HuH-7.5 (cell line): ENCODE measurements around the gene SART3.
A peak's percentile ranks its signal among the peaks of the same experiment; 100 is the strongest.
"Not testable (repeated sequence)": the region's sequence is repeated elsewhere in the genome, so short reads cannot be mapped to it uniquely, and the experiment has no call there.

ENCODE experiments used
- DNase-seq: peaks from one replicate; pipeline ENCODE4 v3.0.0; 2011; ENCODE audit warnings: low spot score

The SART3 gene

DNA sequence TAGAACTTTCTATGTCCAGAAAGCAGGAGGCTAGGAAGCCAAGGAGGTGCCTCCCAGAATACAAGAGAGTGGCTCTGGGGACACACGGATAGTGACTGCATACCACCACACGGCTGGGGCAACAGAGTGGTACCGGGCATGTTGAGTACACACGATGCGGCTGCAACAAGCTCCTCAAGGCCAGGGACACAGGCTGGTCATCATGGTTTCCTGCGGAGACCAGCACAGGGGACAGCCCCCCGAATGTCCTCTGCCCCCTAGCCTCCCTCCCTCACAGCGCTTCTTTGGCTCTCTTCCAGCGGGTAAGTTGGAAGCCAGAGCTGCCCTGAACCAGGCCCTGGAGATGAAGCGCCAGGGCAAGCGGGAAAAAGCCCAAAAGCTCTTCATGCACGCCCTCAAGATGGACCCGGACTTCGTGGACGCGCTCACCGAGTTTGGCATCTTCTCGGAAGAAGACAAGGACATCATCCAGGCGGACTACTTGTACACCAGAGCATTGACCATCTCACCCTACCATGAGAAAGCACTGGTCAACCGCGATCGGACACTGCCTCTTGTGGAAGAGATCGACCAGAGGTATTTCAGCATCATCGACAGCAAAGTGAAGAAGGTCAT is 42.8 kb downstream of the SART3 start:
- no peak for DNase-seq

- no peak for DNase-seq
These were observed 43.5 kb downstream of the SART3 start for GRCh38 chr12:108517288-108518100.

DNA sequence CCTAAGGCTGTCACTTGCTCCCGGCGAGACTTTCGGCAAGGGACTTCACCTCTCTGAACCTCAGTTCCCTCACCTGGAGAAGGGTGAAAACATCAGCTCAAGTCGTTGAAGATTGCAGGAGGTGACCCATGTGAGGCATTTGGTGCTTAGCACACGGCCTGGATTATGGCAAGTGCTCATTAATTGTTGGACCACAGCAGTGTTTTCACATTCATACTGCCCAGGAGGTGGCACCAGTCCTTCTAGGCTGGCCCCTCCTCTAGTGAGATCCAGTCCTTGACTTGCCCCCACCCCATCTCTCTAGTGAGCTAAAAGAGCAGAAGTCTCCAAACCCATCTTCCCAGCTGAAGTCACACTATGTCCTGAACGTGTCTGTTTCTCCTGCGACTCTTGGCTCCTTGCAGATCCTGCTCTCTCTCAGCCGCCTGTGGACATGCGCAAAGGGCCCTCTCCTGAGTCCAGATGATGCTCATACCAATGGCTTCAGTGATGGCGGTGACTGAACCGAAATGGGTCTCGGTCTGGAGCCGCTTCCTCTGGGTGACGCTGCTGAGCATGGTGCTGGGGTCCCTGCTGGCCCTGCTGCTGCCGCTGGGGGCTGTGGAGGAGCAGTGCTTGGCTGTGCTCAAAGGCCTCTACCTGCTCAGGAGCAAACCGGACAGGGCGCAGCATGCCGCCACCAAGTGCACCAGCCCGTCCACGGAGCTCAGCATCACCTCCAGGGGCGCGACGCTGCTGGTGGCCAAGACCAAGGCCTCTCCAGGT is 44.3 kb downstream of the SART3 start:
- DNase-seq: no peak

DNA sequence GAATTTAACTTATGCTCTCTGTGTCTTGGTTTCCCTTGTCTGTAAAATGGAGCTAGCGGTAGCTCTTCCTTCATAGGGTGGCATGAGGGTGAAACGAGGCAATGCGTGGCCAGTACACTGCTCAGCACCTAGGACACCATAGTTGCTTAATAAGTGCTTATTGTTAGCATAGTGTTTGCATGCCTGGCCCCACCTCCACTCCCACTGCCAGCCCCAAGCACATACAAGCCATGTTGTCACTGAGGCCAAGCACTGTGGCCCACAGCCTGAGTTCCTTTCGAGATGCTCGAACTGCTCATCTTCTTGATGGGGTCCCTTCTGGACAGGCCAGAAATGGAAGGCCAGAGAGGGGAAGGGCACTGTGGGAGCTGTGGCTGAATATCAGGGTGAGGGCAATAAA is 45.1 kb downstream of the SART3 start:
- DNase-seq: no peak

DNA sequence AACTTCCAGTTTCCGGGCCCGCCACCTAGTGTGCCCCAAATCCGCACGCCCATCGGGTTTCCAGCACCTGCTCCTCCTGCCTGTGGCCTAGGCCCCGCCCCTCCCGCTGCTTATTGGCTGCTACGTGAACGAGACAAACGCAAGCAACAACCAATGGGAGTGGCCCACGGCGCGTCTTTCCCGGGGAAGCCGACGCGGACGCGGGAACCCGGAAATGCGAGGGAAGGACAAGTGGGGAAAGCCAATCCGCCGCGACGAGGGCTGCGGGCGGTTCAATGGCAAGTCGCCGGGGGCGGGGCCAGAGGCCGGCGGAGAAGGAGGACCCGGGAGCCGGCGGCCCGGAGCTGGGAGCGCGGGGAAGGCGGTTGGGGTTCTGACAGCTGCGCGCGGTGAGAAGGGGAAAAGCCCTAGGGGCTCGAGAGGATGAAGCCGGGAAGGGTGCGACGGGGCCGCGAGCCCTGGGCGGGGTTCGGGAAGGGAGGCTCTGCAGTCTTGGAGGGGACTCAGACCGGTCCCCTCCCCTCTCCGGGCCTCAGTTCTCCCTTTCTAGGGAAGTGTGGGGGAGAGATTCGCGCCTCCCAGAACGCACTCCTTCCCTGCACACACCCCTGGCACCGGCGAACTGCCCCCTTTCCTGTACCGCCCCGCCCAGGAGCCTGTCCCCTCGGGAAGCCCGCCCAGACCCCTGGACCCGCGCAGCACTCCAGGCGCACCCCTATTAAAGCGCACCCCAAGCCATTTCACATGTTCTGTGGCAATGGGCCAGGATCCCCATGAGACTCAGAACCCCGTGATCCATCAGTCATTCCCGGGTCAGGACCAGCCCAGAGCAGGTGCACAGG is 45.8 kb downstream of the SART3 start, which contains the start of gene FICD:
Gene FICD, plus strand, starts transcription at position 305 of the 842 bp plus-strand sequence. CDS start 1,696 bp downstream, outside the sequence.
- DNase-seq: peak; percentile 91

GRCh38 chr12:108514468-108514972 is 46.5 kb downstream of the SART3 start:
- no peak for DNase-seq

GRCh38 chr12:108511633-108512540 is 49.1 kb downstream of the SART3 start:
- DNase-seq: peak; percentile 40

DNA sequence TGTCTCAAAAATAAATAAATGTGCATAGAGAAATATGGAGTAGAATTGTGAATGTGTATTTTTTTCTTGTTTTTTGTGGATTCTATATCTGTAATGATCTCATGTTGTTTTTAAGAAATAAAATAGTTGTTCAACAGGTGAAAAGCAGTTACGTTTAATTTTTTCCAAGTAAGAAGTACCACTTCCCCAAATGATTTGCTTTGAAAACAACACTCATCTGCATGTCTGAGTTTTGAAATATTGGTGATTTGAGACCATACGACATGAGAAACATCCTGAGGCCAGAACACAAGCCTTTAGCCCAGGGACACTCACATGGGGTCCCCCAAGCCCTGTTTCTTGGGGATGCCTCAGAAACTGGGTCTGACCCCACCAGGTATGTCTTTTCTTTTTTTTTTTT is 50.1 kb downstream of the SART3 start:
- DNase-seq: no peak

- DNase-seq: no peak
These were observed 51.2 kb downstream of the SART3 start for GRCh38 chr12:108509806-108510205.

- no peak for DNase-seq
These were observed 52.9 kb downstream of the SART3 start for GRCh38 chr12:108507971-108508642.

- DNase-seq: no peak
These were observed 55.8 kb downstream of the SART3 start for GRCh38 chr12:108505129-108505528.

GRCh38 chr12:108502922-108503321 is 58.1 kb downstream of the SART3 start:
- no peak for DNase-seq

DNA sequence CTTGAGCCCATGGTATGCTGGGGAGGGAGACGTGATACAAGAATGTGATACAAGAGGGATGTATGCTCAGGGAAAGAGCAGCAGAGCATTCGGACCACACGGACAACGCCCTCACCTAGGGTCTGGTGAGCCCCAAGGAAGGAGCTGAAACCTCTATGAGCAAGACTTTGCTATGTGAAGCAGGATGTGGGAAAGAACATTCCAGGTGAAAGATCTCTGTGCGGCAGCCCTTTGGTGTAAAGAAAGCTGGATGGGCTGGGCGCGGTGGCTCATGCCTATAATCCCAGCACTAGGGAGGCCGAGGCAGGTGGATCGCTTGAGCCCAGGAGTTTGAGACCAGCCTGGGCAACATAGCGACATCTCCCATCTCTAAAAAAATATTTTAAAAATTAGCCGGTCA is 62.8 kb downstream of the SART3 start:
- DNase-seq: no peak

DNA sequence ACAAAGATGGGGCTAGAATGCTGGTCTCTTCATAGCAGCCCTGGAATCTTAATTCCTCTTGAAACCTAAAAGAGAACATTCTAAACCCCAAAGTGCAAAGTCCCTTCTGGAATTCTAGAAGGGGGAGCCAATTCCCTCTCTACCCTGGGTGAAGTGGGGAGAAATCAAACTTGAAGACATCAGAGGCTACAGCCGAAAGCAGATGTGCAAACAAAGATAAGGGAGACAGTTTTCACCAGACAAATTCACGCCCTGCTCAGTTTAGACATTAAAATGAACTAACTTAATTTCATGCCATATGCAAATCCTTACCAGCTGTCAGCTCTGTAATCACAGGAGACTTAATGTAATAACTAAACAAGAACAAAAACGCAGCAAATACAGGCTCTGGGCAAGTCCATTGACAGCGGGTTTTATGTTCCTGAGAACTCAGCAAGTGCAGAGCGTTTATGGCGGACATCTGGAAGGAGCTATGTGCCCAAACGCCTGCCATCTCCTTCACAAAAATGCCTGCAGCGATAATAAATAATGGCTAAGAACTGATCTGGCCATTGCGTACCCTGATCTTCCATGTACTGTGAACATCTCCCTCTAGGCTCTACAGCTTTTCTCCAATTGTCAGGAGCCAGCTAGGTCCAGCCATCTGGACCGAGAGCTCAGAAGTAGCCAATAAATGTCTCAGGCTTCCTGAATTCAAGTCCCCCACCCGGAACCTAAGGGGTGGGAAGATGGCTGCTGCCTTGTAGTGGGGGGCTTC is 65.0 kb downstream of the SART3 start:
- no peak for DNase-seq

DNA sequence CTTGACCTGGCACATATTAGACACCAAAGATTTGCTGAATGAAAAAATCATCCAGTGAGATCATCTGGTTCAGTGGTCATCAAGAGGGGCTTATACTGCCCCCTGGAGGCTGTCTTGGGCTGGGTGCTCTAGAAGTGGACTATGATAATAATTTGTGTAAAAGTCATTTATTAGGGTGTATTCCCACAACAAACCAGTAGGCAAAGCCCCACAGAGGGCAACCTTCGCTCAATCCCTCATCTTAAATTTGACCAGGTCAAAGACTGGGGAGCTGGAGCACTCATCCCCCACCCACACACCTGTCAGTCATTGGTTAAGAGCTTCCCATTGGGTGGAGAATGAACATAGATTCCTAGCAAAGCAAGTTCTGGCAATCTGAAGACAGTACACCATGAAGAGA is 65.9 kb downstream of the SART3 start:
- no peak for DNase-seq

- DNase-seq: no peak
These were observed 69.7 kb downstream of the SART3 start for GRCh38 chr12:108491256-108491655.

DNA sequence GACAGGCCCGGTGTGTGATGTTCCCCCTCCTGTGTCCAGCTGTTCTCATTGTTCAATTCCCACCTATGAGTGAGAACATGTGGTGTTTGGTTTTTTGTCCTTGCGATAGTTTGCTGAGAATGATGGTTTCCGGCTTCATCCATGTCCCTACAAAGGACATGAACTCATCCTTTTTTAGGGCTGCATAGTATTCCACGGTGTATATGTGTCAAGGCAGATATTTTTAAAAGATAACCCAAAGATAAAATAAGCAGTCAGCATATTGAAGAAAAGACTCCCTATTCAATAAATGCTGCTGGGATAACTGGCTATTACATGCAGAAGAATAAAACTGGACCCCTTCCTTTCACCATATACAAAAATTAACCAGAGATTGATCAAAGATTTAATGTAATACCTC is 73.9 kb downstream of the SART3 start:
- DNase-seq: not testable (repeated sequence)

- DNase-seq: not testable (repeated sequence)
These were observed 75.6 kb downstream of the SART3 start for GRCh38 chr12:108485371-108485770.

DNA sequence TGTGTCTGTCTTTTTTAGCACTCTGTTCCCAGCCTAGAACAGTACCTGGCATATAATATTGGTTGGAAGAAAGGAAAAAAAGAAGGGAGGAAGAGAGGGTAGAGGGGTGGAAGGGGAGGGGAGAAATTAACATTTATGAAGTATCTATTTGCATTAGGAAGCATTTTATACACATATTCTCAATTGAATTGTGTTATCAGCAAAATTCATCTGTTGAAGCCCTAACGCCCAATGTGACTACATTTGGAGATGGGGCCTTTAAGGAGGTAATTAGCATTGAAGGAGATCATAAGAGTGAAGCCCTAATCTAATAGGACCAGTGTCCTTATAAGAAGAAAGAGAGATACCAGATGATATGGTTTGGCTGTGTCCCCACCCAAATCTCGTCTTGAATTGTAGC is 76.1 kb downstream of the SART3 start:
- DNase-seq: no peak
